Left lung (tissue), 10 donors: ENCODE measurements around the gene GGT5. TPM values are rescaled to one million over a fixed set of nuclear protein-coding genes. Genes with fewer than 3 reads are reported as not detected.
"Not testable (repeated sequence)": the region's sequence is repeated elsewhere in the genome, so short reads cannot be mapped to it uniquely, and the experiment has no call there.

Experiments
- ATAC-seq: fragments of 200-7000 bp; cut with Tn5 transposase; one replicate; pipeline ENCODE4 v1.9.1; 2020; ENCODE audit warnings: moderate library complexity
- DNase-seq, 4 donors: peaks; one replicate each; pipeline ENCODE4 v3.0.0-alpha.2; 2013 to 2020
- H3K27ac ChIP-seq, 2 donors: fragments of 200-600 bp; sonication (generic) in 1 of 2; one replicate each; pipeline versions ENCODE4 v1.5.0 to v1.8.0; 2020 to 2021
- H3K27me3 ChIP-seq, 2 donors: fragments of 200-600 bp; sonication (generic) in 1 of 2; one replicate each; pipeline versions ENCODE4 v1.5.0 to v1.8.0; 2020 to 2021
- H3K36me3 ChIP-seq, 2 donors: fragments of 200-600 bp; sonication (generic) in 1 of 2; one replicate each; pipeline versions ENCODE4 v1.5.0 to v1.8.0; 2020 to 2021
- H3K4me1 ChIP-seq, 2 donors: fragments of 200-600 bp; one replicate each; pipeline ENCODE4 v1.8.0; 2021
- H3K4me3 ChIP-seq, 2 donors: fragments of 200-600 bp; sonication (generic) in 1 of 2; one replicate each; pipeline versions ENCODE4 v1.5.0 to v1.8.0; 2020 to 2021; ENCODE audit warnings: mild to moderate bottlenecking in 1 of 2
- H3K9me3 ChIP-seq, 2 donors: fragments of 200-600 bp; sonication (generic) in 1 of 2; one replicate each; pipeline versions ENCODE4 v1.5.0 to v1.8.0; 2020 to 2021
- CTCF ChIP-seq, 2 donors: fragments of 200-600 bp; sonication (generic) in 1 of 2; IDR thresholded peaks; one replicate each; pipeline versions ENCODE4 v1.5.0 to v1.8.0; 2021; ENCODE audit warnings: antibody characterized with exemption in 2 of 2
- intact Hi-C, 2 donors: fragments of 100-400 bp; cut with DNase I; formaldehyde crosslinking; loops; one replicate each; pipeline versions ENCODE4 v1.11.2 to v1.14.2; 2022
- polyA plus RNA-seq, 6 donors: library from polyadenylated mRNA; unstranded; fragments of 120-200 nt; gene quantifications; one replicate each; pipeline ENCODE4 v1.2.1, GENCODE V29; 2013; ENCODE audit not compliant: insufficient read length in 6 of 6
- total RNA-seq, 2 donors: library from RNA; stranded (reverse); fragmentation: NEBNext Ultra II Directional; extraction: Animal tissue kit (Norgen Biotek cat#: 25700); gene quantifications; one replicate each; pipeline ENCODE4 v1.2.1, GENCODE V29; 2021
- donor health status: DM: no; HTN: yes; CAD: no.
- donor health status: DM: no; HTN: no; CAD: no.

Gene GGT5
- total and polyA plus RNA-seq, 8 donors, result 10.6 to 25.6 (median 13.5) TPM

- H3K27me3 ChIP-seq, H3K4me3 ChIP-seq, H3K27ac ChIP-seq, DNase-seq, H3K9me3 ChIP-seq, H3K36me3 ChIP-seq, ATAC-seq, intact Hi-C loops: not testable (repeated sequence)
- peaks cover 20 to 37% of the 10 kb centered on the region in 2 donors for H3K4me1 ChIP-seq
Observed at GRCh38 chr22:24273031-24273430, 28.1 kb upstream of the GGT5 start.

GRCh38 chr22:24271386-24271854 lies 26.5 kb upstream of the GGT5 start:
- DNase-seq (peak in 1 of 4 donors; percentile 88), ATAC-seq (no peak)
- intact Hi-C loops, result no loop called here
- Histone ChIP-seq H3K27ac (peak overlapping the region; percentile 93 to 98), H3K4me3 (peak overlapping the region; percentile 75 to 79), H3K27me3 (no peaks in the 10 kb centered on the region), H3K4me1 (peaks cover 20 to 37% of the 10 kb centered on the region in 2 donors), H3K9me3 (no peaks in the 10 kb centered on the region), H3K36me3 (no peaks in the 10 kb centered on the region)
- no peak for TF ChIP-seq CTCF (IDR thresholded peaks at IDR 0.05)

GRCh38 chr22:24270556-24271385 lies 25.9 kb upstream of the GGT5 start, which contains the start of gene SPECC1L:
TSS of gene SPECC1L (plus strand) at chr22:24270831. CDS start at chr22:24302232, 31,401 bp downstream.
- peak; percentile 97 for ATAC-seq
- intact Hi-C loops, result no loop called here
- peaks cover 20 to 37% of the 10 kb centered on the region in 2 donors for H3K4me1 ChIP-seq
- no peaks in the 10 kb centered on the region for H3K9me3 ChIP-seq
- peak in 1 of 2 donors; percentile 42 for TF ChIP-seq CTCF (IDR thresholded peaks at IDR 0.05)
- H3K27ac ChIP-seq, result peak within 1 kb of the TSS; percentile 93 to 98
- H3K36me3 ChIP-seq, result no peaks in the 10 kb centered on the region
- peak within 1 kb of the TSS; percentile 75 to 79 for H3K4me3 ChIP-seq
- DNase-seq, result peak; percentile 93 to 98 (median 96)
- H3K27me3 ChIP-seq, result no peaks in the 10 kb centered on the region

GRCh38 chr22:24266495-24266894 lies 21.6 kb upstream of the GGT5 start:
- H3K9me3 ChIP-seq, H3K27me3 ChIP-seq, H3K4me3 ChIP-seq, H3K27ac ChIP-seq, ATAC-seq, intact Hi-C loops, DNase-seq, H3K4me1 ChIP-seq, H3K36me3 ChIP-seq: not testable (repeated sequence)

- Histone ChIP-seq H3K36me3 (no peaks in the 10 kb centered on the region), H3K27ac (no peak overlapping the region)
- intact Hi-C loops, result no loop called here
Observed at GRCh38 chr22:24265734-24266133, 20.9 kb upstream of the GGT5 start.

GRCh38 chr22:24264329-24264896 lies 19.5 kb upstream of the GGT5 start:
- H3K36me3 ChIP-seq, H3K9me3 ChIP-seq, H3K4me1 ChIP-seq, H3K4me3 ChIP-seq, intact Hi-C loops, H3K27ac ChIP-seq, ATAC-seq, DNase-seq, H3K27me3 ChIP-seq: not testable (repeated sequence)

More at GRCh38 chr22:24265734-24266133, 20.9 kb upstream of the GGT5 start:
- H3K4me3 ChIP-seq, result no peak overlapping the region
- TF ChIP-seq CTCF (IDR thresholded peaks at IDR 0.05), result no peak
- DNase-seq (no peak), ATAC-seq (no peak)
- no peaks in the 10 kb centered on the region for H3K9me3 ChIP-seq
- H3K4me1 ChIP-seq, result no peaks in the 10 kb centered on the region
- no peaks in the 10 kb centered on the region for H3K27me3 ChIP-seq

GRCh38 chr22:24263479-24263878 lies 18.6 kb upstream of the GGT5 start:
- H3K4me3 ChIP-seq, intact Hi-C loops, H3K36me3 ChIP-seq, H3K9me3 ChIP-seq, ATAC-seq, H3K27me3 ChIP-seq, H3K27ac ChIP-seq, DNase-seq, H3K4me1 ChIP-seq: not testable (repeated sequence)

GRCh38 chr22:24262185-24262749 lies 17.4 kb upstream of the GGT5 start:
- ATAC-seq, H3K27me3 ChIP-seq, intact Hi-C loops, H3K36me3 ChIP-seq, H3K4me1 ChIP-seq, H3K9me3 ChIP-seq, H3K27ac ChIP-seq, H3K4me3 ChIP-seq, DNase-seq: not testable (repeated sequence)
